ENCODE results near the gene SELENON. TPM values are rescaled to one million over a fixed set of nuclear protein-coding genes. Genes with fewer than 3 reads are reported as not detected.

Gene SELENON
- total and polyA plus RNA-seq, 5 donors from 2014 or later: 1.2 to 19.2 (median 2.0) TPM

DNA sequence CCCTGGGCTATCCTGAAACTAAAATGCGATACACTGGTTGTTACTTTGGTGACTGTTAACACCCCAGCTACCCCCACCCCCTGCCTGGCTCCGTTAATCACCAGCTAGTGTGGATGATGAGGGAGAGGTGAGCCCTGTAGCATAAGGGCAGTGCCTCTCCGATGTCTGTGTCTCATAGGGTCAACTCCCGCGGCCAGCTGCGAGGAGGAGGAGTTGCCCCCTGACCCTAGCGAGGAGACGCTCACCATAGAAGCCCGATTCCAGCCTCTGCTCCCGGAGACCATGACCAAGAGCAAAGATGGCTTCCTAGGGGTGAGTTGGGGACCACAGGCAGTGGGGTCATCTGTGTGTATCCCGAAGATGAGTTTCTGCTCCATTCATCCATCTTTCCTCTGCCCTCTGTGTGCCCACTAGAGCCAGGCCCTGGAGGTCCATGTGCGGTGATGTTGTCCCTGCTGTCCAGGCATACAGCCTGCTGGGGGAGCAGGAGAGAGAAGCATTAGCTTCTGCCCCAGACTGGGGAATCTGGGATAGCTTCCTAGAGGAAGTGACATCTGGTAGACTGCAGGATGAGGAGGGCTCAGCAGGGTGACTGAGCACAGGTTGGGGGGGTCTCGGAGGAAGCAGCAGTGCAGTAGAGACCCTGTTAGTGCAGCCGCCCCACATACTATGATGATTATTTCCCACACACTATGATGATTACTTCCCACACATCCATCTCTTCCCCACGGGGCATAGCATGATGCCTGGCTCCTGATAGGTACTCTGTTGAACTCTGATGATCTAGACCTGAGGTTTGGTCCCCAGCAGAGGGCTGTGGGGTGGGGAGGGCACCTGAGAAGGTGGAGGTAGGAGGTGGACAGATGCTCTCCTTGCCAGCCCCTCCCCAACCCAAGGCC, 5.2 kb downstream of the SELENON start:
- no peaks in the 10 kb centered on the region for H3K9me3 ChIP-seq (ENCODE audit: control insufficient read depth in 2 of 2, low read length in 2 of 2)
- H3K4me1 ChIP-seq (ENCODE audit: control insufficient read depth, insufficient read depth, low read length, poor library complexity, severe bottlenecking): peaks cover 24% of the 10 kb centered on the region
- Mint-ChIP-seq H3K4me3 (no peak overlapping the region), H3K27ac (peak overlapping the region in 2 of 3 donors; percentile 26 to 60), H3K36me3 (peaks cover 20% of the 10 kb centered on the region), H3K4me1 (peaks cover 0 to 46% (median 18%) of the 10 kb centered on the region in 4 donors), H3K27me3 (peaks cover 10% of the 10 kb centered on the region), H3K9me3 (no peaks in the 10 kb centered on the region)
- DNase-seq (no peak), ATAC-seq (ENCODE audit: low read depth in 2 of 2) (no peak)
- H3K27me3 ChIP-seq (ENCODE audit: control insufficient read depth, insufficient read depth, low read length): no peaks in the 10 kb centered on the region
- H3K4me3 ChIP-seq (ENCODE audit: low read depth, low read length): no peak overlapping the region
- no peak overlapping the region for H3K27ac ChIP-seq (ENCODE audit: insufficient read depth, low read length, poor library complexity, severe bottlenecking)
- H3K36me3 ChIP-seq (ENCODE audit: control insufficient read depth, insufficient read depth, low read length): peaks cover 4% of the 10 kb centered on the region

DNA sequence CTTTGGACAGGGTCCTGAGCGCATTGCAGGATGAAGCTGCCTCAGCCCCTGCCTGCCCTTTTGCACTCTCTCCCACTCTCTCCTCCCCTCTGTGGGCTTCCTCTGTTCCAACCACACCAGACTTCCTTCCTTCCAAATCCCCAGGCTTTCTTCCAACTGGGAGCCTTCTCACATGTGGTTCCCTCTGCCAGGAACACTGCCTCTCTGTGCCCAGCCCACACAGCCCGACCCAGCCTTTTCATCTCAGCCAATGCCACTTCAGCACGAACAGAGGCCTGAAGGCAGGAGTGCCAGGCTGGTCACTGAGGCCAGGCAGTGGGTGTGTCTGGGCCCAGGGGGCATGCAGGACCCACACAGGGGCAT, 5.9 kb downstream of the SELENON start:
- Mint-ChIP-seq H3K27me3 (peaks cover 10% of the 10 kb centered on the region), H3K4me1 (peaks cover 0 to 45% (median 21%) of the 10 kb centered on the region in 4 donors), H3K9me3 (no peaks in the 10 kb centered on the region), H3K27ac (peak overlapping the region in 1 of 3 donors; percentile 60), H3K4me3 (no peak overlapping the region), H3K36me3 (peaks cover 20% of the 10 kb centered on the region)
- no peaks in the 10 kb centered on the region for H3K9me3 ChIP-seq (ENCODE audit: control insufficient read depth in 2 of 2, low read length in 2 of 2)
- no peak overlapping the region for H3K4me3 ChIP-seq (ENCODE audit: low read depth, low read length)
- ATAC-seq (ENCODE audit: low read depth in 2 of 2) (no peak), DNase-seq (no peak)
- H3K27ac ChIP-seq (ENCODE audit: insufficient read depth, low read length, poor library complexity, severe bottlenecking): no peak overlapping the region
- H3K27me3 ChIP-seq (ENCODE audit: control insufficient read depth, insufficient read depth, low read length): no peaks in the 10 kb centered on the region
- H3K4me1 ChIP-seq (ENCODE audit: control insufficient read depth, insufficient read depth, low read length, poor library complexity, severe bottlenecking): peaks cover 21% of the 10 kb centered on the region
- H3K36me3 ChIP-seq (ENCODE audit: control insufficient read depth, insufficient read depth, low read length): peaks cover 4% of the 10 kb centered on the region

DNA sequence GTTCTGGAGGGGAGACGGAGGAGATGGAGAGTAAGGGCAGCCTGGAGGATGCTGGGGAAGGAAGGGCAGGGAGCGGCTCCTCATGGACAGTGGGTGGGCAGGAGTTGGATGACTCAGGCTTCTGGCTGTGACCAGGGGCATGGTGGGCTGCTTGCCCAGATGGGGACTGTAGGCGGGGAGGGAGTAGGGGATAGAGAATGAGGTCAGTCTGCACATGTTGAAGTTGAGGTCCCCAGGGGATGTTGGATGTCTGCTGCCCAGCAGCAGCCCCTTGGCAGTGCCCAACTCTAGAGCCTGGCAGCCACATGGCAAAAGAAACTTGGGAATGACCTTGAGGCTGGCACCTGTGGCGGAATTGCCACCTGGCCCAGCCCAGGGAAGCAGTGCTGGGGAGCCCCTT, 6.4 kb downstream of the SELENON start:
- H3K36me3 Mint-ChIP-seq: peaks cover 20% of the 10 kb centered on the region
- no peak for ATAC-seq (ENCODE audit: low read depth in 2 of 2)
- H3K27me3 Mint-ChIP-seq: peaks cover 10% of the 10 kb centered on the region

DNA sequence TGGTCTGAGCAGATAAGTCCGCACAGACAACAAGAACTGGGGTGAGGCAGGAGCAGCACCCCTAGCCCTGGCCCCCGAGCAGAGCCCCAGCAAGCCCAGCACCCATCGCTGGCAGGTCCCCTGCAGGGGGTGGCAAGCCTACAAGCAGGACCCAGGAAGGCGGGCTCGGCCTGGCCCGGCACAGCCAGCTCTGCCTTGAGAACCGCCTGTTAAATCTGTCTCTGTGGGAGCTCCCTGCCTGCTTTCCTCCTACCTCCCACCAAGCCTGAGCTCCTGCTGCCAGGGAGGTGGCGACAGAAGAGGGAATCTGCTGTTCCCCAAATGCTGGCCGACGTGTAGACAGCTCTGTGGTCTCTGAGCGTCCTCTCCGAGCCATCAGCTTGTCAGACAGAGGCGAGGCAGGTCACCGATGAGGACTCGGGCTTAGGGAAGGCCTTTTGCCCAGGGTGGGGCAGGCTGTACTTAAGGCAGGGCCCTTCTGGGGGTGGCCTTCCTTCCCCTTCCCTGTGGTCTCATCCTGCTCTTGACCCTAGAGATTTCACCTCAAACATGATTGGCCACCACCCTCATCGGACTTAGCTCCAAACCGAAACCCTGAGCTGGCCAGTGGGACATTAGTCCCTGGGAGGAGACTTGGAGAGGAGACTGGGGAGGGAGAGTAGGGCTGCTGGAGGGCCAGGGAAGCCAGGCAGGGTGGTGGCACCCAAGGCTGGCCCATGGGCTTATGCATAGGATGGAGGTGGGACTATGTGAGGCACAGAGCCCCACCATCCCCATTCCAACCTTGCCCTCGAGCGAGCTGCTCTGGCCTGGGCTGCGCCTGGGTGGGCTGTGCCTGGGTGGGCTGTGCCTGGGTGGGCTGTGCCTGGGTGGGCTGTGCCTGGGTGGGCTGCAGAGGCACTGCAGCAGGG, 7.7 kb downstream of the SELENON start:
- H3K4me1 ChIP-seq (ENCODE audit: control insufficient read depth, insufficient read depth, low read length, poor library complexity, severe bottlenecking): peaks cover 13% of the 10 kb centered on the region
- no peak overlapping the region for H3K4me3 ChIP-seq (ENCODE audit: low read depth, low read length)
- H3K4me1 Mint-ChIP-seq: peaks cover 0 to 31% (median 12%) of the 10 kb centered on the region in 4 donors
- no peak overlapping the region for H3K27ac ChIP-seq (ENCODE audit: insufficient read depth, low read length, poor library complexity, severe bottlenecking)
- no peak for ATAC-seq (ENCODE audit: low read depth in 2 of 2)
- no peak for DNase-seq
- H3K9me3 ChIP-seq (ENCODE audit: control insufficient read depth in 2 of 2, low read length in 2 of 2): no peaks in the 10 kb centered on the region
- no peak overlapping the region for H3K27ac Mint-ChIP-seq
- H3K27me3 ChIP-seq (ENCODE audit: control insufficient read depth, insufficient read depth, low read length): no peaks in the 10 kb centered on the region
- peaks cover 4% of the 10 kb centered on the region for H3K36me3 ChIP-seq (ENCODE audit: control insufficient read depth, insufficient read depth, low read length)
- no peak overlapping the region for H3K4me3 Mint-ChIP-seq
- peaks cover 10% of the 10 kb centered on the region for H3K27me3 Mint-ChIP-seq
- H3K9me3 Mint-ChIP-seq: peaks cover 0 to 2% (median 0%) of the 10 kb centered on the region in 7 donors
- peaks cover 20% of the 10 kb centered on the region for H3K36me3 Mint-ChIP-seq

More for the DNA sequence above, 6.4 kb downstream of the SELENON start:
- H3K4me1 ChIP-seq (ENCODE audit: control insufficient read depth, insufficient read depth, low read length, poor library complexity, severe bottlenecking): peaks cover 21% of the 10 kb centered on the region
- H3K9me3 ChIP-seq (ENCODE audit: control insufficient read depth in 2 of 2, low read length in 2 of 2): no peaks in the 10 kb centered on the region
- no peak for DNase-seq
- no peak overlapping the region for H3K27ac ChIP-seq (ENCODE audit: insufficient read depth, low read length, poor library complexity, severe bottlenecking)
- H3K27me3 ChIP-seq (ENCODE audit: control insufficient read depth, insufficient read depth, low read length): no peaks in the 10 kb centered on the region
- no peak overlapping the region for H3K4me3 Mint-ChIP-seq
- H3K36me3 ChIP-seq (ENCODE audit: control insufficient read depth, insufficient read depth, low read length): peaks cover 4% of the 10 kb centered on the region
- no peak overlapping the region for H3K4me3 ChIP-seq (ENCODE audit: low read depth, low read length)
- no peak overlapping the region for H3K27ac Mint-ChIP-seq
- peaks cover 0 to 43% (median 22%) of the 10 kb centered on the region in 4 donors for H3K4me1 Mint-ChIP-seq
- no peaks in the 10 kb centered on the region for H3K9me3 Mint-ChIP-seq

DNA sequence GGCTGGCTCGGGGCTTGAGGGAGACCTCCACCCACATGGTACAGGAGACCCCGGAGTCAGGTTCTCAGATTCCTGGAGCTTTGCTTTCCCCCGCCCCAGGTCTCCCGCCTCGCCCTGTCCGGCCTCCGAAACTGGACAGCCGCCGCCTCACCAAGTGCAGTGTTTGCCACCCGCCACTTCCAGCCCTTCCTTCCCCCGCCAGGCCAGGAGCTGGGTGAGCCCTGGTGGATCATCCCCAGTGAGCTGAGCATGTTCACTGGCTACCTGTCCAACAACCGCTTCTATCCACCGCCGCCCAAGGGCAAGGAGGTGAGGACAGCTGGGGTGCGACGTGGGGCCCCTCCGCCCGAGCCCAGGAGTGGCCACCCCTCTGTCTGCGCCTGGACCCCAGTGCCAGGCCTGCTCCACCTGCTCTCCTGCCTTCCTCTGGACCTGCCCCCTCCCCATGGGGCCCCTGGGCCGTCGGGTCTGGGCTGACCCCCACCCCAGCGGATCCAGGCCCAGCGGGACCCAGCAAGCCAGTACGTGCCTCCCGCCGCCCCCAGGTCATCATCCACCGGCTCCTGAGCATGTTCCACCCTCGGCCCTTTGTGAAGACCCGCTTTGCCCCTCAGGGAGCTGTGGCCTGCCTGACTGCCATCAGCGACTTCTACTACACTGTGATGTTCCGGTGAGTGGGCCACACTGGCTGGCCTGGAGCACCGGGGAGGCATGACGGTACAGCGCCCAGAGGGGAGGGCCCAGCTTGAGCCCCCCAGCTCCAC, 8.7 kb downstream of the SELENON start:
- no peaks in the 10 kb centered on the region for H3K27me3 ChIP-seq (ENCODE audit: control insufficient read depth, insufficient read depth, low read length)
- Mint-ChIP-seq H3K9me3 (peaks cover 0 to 2% (median 0%) of the 10 kb centered on the region in 7 donors), H3K36me3 (peaks cover 24% of the 10 kb centered on the region), H3K4me1 (peaks cover 0 to 24% (median 7%) of the 10 kb centered on the region in 4 donors), H3K4me3 (no peak overlapping the region), H3K27ac (no peak overlapping the region), H3K27me3 (peaks cover 10% of the 10 kb centered on the region)
- ATAC-seq (ENCODE audit: low read depth in 2 of 2) (no peak), DNase-seq (no peak)
- no peaks in the 10 kb centered on the region for H3K9me3 ChIP-seq (ENCODE audit: control insufficient read depth in 2 of 2, low read length in 2 of 2)
- no peak overlapping the region for H3K27ac ChIP-seq (ENCODE audit: insufficient read depth, low read length, poor library complexity, severe bottlenecking)
- no peak overlapping the region for H3K4me3 ChIP-seq (ENCODE audit: low read depth, low read length)
- peaks cover 5% of the 10 kb centered on the region for H3K4me1 ChIP-seq (ENCODE audit: control insufficient read depth, insufficient read depth, low read length, poor library complexity, severe bottlenecking)
- peaks cover 4% of the 10 kb centered on the region for H3K36me3 ChIP-seq (ENCODE audit: control insufficient read depth, insufficient read depth, low read length)

DNA sequence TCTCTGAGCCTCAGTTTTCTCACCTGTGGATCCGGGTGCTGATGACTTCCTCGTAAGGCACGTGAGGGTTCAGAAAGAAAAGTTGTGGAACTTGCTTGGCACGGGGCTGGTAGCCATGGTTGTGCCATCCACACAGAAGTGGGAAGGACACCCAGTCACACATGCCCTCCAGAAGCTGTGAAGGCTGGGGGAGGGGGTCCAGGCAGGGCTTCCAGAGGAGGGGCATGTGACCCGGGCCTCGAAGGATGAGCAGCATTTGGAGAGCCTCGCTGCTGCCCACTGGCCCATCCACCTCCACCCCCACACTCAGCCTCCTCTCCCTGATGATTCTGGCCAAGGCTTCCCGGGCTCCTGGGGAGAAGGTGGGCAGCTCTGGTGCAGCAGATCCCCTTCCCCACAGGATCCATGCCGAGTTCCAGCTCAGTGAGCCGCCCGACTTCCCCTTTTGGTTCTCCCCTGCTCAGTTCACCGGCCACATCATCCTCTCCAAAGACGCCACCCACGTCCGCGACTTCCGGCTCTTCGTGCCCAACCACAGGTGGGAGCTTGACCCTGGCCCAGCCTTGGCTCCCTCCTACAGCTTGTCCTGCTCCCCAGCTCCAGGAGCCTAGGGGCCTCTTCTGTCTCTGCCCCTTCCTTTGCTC, 9.4 kb downstream of the SELENON start:
- H3K36me3 Mint-ChIP-seq: peaks cover 24% of the 10 kb centered on the region
- Histone ChIP-seq H3K27me3 (ENCODE audit: control insufficient read depth, insufficient read depth, low read length) (no peaks in the 10 kb centered on the region), H3K9me3 (ENCODE audit: control insufficient read depth in 2 of 2, low read length in 2 of 2) (no peaks in the 10 kb centered on the region), H3K4me1 (ENCODE audit: control insufficient read depth, insufficient read depth, low read length, poor library complexity, severe bottlenecking) (peaks cover 5% of the 10 kb centered on the region), H3K36me3 (ENCODE audit: control insufficient read depth, insufficient read depth, low read length) (peaks cover 4% of the 10 kb centered on the region), H3K4me3 (ENCODE audit: low read depth, low read length) (no peak overlapping the region), H3K27ac (ENCODE audit: insufficient read depth, low read length, poor library complexity, severe bottlenecking) (no peak overlapping the region)
- H3K9me3 Mint-ChIP-seq: peaks cover 0 to 2% (median 0%) of the 10 kb centered on the region in 7 donors
- ATAC-seq (ENCODE audit: low read depth in 2 of 2): no peak
- no peak overlapping the region for H3K4me3 Mint-ChIP-seq
- peaks cover 10% of the 10 kb centered on the region for H3K27me3 Mint-ChIP-seq
- peaks cover 0 to 20% (median 6%) of the 10 kb centered on the region in 4 donors for H3K4me1 Mint-ChIP-seq
- DNase-seq: no peak
- H3K27ac Mint-ChIP-seq: no peak overlapping the region

DNA sequence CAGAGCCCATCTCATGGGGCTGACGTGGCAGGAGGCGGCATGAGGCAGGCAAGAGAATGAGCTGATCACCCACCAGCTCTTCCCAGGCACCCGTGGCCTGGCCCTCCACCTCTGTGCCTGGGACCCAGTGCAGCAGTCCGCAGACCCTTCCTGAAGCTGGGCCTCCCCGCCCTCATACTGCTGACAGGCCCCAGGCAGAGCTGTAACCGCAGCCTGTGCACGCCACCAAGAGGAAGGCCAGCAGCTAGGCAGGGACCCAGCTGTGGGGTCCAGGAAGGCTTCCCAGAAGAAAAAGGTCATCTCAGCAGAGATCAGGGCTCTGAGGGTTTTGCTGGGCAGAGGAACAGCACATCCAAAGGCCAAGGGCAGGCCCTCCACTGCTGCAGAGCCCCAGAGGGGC, 9.9 kb downstream of the SELENON start:
- peaks cover 0 to 2% (median 0%) of the 10 kb centered on the region in 7 donors for H3K9me3 Mint-ChIP-seq
- peaks cover 0 to 16% (median 5%) of the 10 kb centered on the region in 4 donors for H3K4me1 Mint-ChIP-seq
- H3K36me3 Mint-ChIP-seq: peaks cover 23% of the 10 kb centered on the region
- Histone ChIP-seq H3K4me3 (ENCODE audit: low read depth, low read length) (no peak overlapping the region), H3K9me3 (ENCODE audit: control insufficient read depth in 2 of 2, low read length in 2 of 2) (no peaks in the 10 kb centered on the region), H3K36me3 (ENCODE audit: control insufficient read depth, insufficient read depth, low read length) (peaks cover 4% of the 10 kb centered on the region), H3K4me1 (ENCODE audit: control insufficient read depth, insufficient read depth, low read length, poor library complexity, severe bottlenecking) (peaks cover 5% of the 10 kb centered on the region), H3K27me3 (ENCODE audit: control insufficient read depth, insufficient read depth, low read length) (no peaks in the 10 kb centered on the region), H3K27ac (ENCODE audit: insufficient read depth, low read length, poor library complexity, severe bottlenecking) (no peak overlapping the region)
- no peak overlapping the region for H3K4me3 Mint-ChIP-seq
- no peak for DNase-seq
- H3K27me3 Mint-ChIP-seq: peaks cover 4% of the 10 kb centered on the region
- peak overlapping the region in 2 of 3 donors; percentile 11 to 20 for H3K27ac Mint-ChIP-seq
- no peak for ATAC-seq (ENCODE audit: low read depth in 2 of 2)
